ENCODE measurements around the gene MUS81.

DNA sequence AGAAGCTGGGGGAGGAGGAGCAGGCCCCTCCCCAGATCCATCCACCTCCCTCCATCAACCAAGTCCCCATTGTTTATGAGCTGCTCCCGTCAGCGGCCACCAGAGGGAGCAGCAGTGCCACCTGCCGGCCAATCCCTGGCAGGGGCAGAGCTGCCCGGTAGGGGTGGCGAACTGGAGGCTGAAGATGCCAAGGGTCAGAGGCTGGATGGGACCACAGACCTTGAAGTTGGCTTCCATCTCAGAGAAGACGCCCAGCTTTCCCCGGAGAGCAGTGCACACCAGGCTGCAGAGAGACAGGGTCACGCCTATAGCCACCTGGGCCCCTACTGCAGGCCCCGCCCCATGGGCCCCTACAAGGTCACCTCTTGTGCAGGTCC, 24.5 kb downstream of the MUS81 start:
- TF ChIP-seq, protein P1, sequence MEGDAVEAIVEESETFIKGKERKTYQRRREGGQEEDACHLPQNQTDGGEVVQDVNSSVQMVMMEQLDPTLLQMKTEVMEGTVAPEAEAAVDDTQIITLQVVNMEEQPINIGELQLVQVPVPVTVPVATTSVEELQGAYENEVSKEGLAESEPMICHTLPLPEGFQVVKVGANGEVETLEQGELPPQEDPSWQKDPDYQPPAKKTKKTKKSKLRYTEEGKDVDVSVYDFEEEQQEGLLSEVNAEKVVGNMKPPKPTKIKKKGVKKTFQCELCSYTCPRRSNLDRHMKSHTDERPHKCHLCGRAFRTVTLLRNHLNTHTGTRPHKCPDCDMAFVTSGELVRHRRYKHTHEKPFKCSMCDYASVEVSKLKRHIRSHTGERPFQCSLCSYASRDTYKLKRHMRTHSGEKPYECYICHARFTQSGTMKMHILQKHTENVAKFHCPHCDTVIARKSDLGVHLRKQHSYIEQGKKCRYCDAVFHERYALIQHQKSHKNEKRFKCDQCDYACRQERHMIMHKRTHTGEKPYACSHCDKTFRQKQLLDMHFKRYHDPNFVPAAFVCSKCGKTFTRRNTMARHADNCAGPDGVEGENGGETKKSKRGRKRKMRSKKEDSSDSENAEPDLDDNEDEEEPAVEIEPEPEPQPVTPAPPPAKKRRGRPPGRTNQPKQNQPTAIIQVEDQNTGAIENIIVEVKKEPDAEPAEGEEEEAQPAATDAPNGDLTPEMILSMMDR (IDR thresholded peaks at IDR 0.05; ENCODE audit: low read depth, low read length): peak; percentile 99
- TF ChIP-seq, protein P2, sequence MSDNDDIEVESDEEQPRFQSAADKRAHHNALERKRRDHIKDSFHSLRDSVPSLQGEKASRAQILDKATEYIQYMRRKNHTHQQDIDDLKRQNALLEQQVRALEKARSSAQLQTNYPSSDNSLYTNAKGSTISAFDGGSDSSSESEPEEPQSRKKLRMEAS (IDR thresholded peaks at IDR 0.05; ENCODE audit: low read depth, low read length): peak; percentile 67
- peak; percentile 67; the same call in 1 of the 2 replicates for TF ChIP-seq MYC (IDR thresholded peaks at IDR 0.05; ENCODE audit: low read depth, low read length)

Data from NB4 (cell line).